GM12864 (cell line): Measurements from ENCODE around the gene MICOS13.

ENCODE experiments used
- DNase-seq: peaks from one replicate; pipeline ENCODE4 v3.0.0-alpha.2; 2011; ENCODE audit warnings: low read depth
- H3K4me3 ChIP-seq: 2 replicates; pipeline ENCODE4 v1.5.1; 2011; ENCODE audit warnings: mild to moderate bottlenecking, low read depth, low read length, control low read depth
- TF ChIP-seq, protein P1 (sequence below): IDR thresholded peaks from 2 replicates; pipeline ENCODE4 v1.5.1; 2011; ENCODE audit warnings: low read depth, mild to moderate bottlenecking, moderate library complexity, low read length, control low read depth, inconsistent platforms; ENCODE audit errors: missing control alignments

MICOS13 gene

GRCh38 chr19:5677580-5677979, 2.7 kb downstream of the MICOS13 start:
- no peak for DNase-seq
- TF ChIP-seq, protein P1, sequence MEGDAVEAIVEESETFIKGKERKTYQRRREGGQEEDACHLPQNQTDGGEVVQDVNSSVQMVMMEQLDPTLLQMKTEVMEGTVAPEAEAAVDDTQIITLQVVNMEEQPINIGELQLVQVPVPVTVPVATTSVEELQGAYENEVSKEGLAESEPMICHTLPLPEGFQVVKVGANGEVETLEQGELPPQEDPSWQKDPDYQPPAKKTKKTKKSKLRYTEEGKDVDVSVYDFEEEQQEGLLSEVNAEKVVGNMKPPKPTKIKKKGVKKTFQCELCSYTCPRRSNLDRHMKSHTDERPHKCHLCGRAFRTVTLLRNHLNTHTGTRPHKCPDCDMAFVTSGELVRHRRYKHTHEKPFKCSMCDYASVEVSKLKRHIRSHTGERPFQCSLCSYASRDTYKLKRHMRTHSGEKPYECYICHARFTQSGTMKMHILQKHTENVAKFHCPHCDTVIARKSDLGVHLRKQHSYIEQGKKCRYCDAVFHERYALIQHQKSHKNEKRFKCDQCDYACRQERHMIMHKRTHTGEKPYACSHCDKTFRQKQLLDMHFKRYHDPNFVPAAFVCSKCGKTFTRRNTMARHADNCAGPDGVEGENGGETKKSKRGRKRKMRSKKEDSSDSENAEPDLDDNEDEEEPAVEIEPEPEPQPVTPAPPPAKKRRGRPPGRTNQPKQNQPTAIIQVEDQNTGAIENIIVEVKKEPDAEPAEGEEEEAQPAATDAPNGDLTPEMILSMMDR, result no peak
- H3K4me3 ChIP-seq, result no peak overlapping the region

DNA sequence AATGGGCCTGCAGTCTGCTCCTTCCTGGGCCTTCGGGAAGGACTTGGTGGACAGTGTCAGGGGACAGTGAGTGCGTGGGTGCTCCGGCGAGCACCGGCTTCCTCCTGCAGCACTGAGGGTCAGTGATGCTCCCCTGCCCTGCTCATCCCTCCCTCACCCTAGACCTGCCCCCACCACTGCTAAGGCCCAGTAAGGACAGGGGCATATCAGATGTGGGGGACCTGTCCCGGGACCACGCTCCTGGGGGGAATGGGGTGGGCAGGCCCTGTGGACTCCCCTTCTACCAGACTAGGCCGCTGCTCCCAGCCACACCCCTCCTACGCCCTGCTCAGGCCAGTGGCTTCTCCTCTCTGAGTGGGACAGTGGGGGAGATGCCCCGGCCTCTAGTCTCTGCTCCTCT, 3.2 kb downstream of the MICOS13 start:
- DNase-seq, result no peak
- H3K4me3 ChIP-seq, result no peak overlapping the region
- TF ChIP-seq, protein P1, result no peak

GRCh38 chr19:5676772-5677105, 3.6 kb downstream of the MICOS13 start:
- no peak for DNase-seq
- H3K4me3 ChIP-seq, result no peak overlapping the region
- TF ChIP-seq, protein P1, result no peak

DNA sequence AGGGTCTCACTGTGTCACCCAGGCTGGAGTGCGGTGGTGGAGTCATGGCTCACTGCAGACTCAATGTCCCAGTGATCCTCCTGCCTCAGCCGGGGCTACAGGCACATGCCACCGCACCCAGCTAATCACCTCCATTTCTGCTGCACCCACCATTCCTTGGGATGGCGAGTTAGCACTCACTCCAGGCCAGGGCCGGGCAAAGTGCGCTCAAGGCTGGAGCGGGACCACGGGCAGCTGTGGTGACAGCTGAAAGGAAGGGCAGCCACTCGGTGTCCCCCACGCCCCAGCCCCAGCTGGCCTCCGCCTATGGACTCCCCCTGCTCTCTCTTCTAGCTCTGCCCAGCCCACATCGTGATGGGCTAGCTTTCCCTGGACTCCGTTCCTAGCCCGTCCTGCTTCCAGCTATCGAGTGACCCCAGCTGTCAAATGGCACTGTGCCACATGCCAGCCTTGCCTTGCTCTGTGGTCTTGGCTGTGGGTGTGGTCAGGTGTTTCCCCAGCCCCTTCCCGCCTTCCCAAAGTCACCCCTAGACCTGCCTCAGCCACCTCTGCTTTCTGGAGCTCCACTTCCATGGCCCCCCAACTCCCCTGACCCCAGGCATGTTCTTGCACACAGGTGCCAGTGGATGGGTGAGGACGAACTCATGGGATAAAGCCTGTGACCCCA, 4.1 kb downstream of the MICOS13 start:
- TF ChIP-seq, protein P1, result no peak
- no peak for DNase-seq

GRCh38 chr19:5674714-5675113, 5.6 kb downstream of the MICOS13 start:
- H3K4me3 ChIP-seq, result no peak overlapping the region
- DNase-seq, result no peak
- TF ChIP-seq, protein P1, result no peak

More for the DNA sequence above, 4.1 kb downstream of the MICOS13 start:
- no peak overlapping the region for H3K4me3 ChIP-seq

DNA sequence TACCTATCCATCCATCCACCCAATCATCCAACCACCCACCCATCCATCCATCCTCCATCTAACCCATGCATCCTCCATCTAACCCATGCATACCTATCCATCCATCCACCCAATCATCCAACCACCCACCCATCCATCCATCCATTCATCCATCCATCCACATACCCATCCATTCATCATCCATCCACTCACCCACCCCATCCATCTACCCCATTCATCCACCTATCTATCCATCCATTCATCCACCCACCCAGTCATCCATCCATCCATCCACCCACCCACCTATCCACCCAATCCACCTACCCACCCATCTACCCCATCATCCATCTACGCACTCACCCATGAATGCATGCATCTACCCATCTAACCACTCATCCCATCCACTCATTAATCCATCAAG, 6.6 kb downstream of the MICOS13 start:
- TF ChIP-seq, protein P1, result no peak
- no peak overlapping the region for H3K4me3 ChIP-seq
- DNase-seq, result no peak

DNA sequence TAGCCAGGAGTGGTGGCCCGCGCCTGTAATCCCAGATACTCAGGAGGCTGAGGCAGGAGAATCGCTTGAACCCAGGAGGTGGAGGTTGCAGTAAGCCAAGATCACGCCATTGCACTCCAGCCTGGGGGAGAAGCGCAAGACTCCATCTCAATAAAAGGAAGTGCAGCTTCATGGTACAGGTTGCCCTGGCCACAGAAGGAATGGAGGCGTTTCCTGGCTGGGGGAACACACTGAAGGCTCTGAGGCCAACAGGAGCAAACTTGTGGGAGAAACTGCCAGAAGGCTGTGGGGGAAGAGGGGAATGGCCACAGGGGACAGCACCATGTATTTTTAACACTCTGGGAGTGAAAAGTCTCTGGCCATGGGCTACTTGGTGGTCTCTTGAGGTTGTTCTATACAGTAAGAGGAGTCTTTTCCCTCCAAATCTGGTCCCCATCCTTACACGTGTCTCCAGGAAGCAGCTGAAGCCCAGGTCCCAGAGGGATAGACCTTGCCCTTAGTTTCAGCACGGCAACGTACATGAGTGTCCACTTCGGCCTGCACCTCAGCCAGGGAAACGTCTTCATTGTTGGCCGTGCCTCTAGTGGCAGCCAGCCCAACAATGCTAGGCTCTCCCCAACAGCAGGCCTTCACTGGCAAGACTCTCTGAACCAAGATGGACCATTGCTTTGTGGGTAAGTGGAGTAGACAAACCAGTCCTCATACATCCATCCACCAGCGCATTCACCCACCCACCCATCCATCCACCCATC, 7.4 kb downstream of the MICOS13 start:
- TF ChIP-seq, protein P1, result no peak
- no peak overlapping the region for H3K4me3 ChIP-seq
- no peak for DNase-seq
